ENCODE measurements around the gene SLC9A4.

SLC9A4 gene

GRCh38 chr2:102504833-102505232, 31.8 kb downstream of the SLC9A4 start:
- no peak for DNase-seq

GRCh38 chr2:102505290-102505689, 32.3 kb downstream of the SLC9A4 start:
- no peak for DNase-seq

DNA sequence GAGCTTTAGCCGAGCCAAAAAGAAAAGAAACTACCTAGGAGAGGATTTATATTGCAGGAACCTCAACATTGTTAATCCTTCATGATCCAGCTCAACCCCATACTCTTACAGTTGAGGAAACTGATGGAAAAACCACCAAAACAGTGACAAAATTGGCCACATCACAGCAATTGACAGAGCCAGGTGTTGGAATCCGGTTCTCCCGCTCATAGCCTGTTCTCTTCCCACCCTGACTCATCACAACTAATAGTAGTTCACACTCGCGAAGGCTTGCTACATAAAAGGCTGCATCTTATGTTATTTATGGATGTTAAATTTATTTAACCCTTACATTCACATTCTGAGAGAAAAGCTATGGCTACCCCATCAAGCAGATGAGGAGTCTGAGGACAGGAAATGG, 33.7 kb downstream of the SLC9A4 start:
- no peak for DNase-seq

DNA sequence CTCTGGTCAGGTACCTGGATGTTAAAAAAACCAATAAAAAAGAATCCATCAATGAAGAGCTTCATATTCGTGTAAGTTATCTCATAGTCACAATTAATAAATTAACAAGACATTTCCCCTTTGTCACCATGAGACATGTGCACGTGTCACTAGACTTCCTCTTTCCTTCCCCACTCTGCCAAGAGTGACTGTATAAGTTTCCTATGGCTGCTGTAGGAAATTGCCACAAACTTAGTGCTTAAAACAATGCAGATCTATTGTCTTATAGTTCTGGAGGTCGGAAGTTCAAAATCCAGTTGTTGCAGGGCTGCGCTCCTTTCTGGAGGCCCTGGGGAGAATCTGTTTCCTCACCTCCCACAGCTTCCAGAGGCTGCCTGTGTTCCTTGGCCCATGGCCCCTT, 35.8 kb downstream of the SLC9A4 start:
- DNase-seq, result no peak

- DNase-seq, result no peak
Measured at GRCh38 chr2:102509749-102510148, 36.7 kb downstream of the SLC9A4 start.

GRCh38 chr2:102510791-102511575, 38.0 kb downstream of the SLC9A4 start:
- no peak for DNase-seq

DNA sequence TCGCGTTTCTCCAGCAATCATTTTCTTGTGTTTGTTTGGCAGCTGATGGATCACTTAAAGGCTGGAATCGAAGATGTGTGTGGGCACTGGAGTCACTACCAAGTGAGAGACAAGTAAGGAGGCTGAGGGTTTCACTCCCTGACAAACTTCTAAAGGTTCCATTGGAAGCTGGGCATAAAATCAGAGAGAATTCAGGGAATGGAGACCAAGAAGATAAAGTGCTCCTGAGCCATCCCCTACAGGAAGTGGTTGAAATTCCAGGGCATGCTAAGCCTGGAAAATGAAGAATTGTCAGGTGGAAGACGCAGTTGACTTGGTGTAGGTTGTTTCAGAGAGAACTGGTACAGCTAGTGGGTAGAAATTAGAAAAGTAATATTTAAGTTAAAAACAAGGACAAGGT, 39.1 kb downstream of the SLC9A4 start:
- DNase-seq, result no peak

GRCh38 chr2:102513355-102513939, 40.4 kb downstream of the SLC9A4 start:
- DNase-seq, result no peak

DNA sequence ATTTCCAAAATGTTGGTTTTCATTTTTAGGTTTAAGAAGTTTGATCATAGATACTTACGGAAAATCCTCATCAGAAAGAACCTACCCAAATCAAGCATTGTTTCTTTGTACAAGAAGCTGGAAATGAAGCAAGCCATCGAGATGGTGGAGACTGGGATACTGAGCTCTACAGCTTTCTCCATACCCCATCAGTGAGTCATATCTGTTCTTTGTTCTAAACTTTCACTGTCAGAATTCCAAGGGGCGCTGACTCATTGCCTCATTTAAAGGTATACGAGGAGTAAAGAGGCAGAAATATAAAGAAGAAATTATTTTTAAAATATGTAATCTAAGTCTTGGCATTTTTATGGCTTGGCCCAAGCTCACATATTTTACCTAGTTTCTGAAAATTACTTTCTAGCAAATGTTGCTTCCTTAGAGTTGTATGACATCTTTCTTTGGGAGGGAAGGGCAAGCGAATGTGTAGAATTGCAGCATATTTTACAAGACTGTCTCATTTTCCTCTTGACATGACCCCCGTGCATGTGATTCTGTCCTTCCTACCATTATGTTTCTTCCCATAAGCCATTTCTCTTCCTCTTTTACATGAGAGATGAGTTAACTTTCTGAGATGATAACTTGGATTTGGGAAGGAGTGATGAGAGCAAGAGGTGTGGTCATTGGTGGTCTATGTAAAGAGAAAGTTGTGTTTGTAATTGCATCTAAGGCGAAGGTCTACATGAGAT, 41.2 kb downstream of the SLC9A4 start:
- no peak for DNase-seq

GRCh38 chr2:102515851-102516250, 42.8 kb downstream of the SLC9A4 start:
- DNase-seq, result no peak

GRCh38 chr2:102518170-102518569, 45.1 kb downstream of the SLC9A4 start:
- no peak for DNase-seq

GRCh38 chr2:102520009-102520408, 47.0 kb downstream of the SLC9A4 start:
- DNase-seq, result no peak

DNA sequence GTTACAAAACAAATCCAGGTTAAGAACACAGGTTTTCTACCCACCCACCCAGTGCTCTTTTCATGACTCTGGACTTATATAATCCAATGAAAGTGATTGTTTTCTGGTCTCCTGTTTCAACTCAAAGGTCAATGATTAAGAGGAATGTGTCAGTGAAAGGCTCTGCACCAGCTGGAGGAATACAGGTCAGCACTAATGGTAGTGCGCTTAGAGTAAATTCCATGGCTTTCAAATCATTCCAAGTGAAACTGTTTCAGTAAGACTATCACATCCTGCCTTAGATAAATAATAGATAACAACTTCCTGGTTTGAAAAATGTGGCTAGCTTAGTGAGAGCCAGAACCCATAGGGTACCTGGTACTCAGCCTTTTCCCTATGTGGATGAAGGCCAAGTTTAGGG, 47.8 kb downstream of the SLC9A4 start:
- DNase-seq, result no peak

- DNase-seq, result no peak
Measured at GRCh38 chr2:102522162-102522561, 49.1 kb downstream of the SLC9A4 start.

DNA sequence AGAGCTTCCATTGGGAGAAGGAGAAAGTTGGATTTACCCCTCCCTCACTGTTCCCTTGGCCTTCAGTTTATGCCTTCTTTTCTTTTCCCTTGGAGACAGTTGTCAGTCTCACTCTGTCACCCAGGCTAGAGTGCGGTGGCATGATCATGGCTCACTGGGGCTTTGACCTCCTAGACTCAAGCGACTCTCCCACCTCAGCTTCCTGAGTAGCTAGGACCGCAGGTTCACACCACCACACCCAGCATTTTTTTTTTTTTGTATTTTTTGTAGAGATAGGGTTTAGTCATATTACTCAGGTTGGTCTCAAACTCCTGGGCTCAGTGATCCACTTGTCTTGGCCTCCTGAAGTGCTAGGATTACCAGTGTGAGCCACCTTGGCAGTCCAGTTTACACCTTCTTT, 49.9 kb downstream of the SLC9A4 start:
- DNase-seq, result no peak

- DNase-seq, result no peak
Measured at GRCh38 chr2:102523651-102524050, 50.6 kb downstream of the SLC9A4 start.

- DNase-seq, result no peak
Measured at GRCh38 chr2:102527086-102527485, 54.1 kb downstream of the SLC9A4 start.

DNA sequence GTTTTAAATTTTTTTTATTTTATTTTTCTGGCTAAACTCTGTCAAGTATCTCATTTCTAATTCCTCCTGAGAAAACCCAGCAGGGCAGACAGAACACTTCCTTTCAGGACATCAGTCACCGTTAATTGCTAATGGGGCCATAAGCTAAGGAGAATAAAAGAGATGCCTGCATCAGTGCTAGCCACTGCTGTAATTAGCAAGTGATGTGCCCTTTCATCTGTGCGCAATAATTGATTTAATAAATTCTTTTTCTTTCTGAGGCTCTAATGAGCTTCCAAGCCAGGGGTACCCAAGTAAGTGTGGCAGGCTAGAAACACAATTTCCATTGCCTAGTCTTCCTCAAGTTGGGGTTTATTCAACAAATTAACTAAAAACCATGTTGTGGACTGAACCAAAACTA, 65.5 kb downstream of the SLC9A4 start:
- no peak for DNase-seq

- no peak for DNase-seq
Measured at GRCh38 chr2:102540882-102541281, 67.9 kb downstream of the SLC9A4 start.

GRCh38 chr2:102544182-102544581, 71.2 kb downstream of the SLC9A4 start:
- no peak for DNase-seq

GRCh38 chr2:102547462-102547861, 74.4 kb downstream of the SLC9A4 start:
- no peak for DNase-seq

DNA sequence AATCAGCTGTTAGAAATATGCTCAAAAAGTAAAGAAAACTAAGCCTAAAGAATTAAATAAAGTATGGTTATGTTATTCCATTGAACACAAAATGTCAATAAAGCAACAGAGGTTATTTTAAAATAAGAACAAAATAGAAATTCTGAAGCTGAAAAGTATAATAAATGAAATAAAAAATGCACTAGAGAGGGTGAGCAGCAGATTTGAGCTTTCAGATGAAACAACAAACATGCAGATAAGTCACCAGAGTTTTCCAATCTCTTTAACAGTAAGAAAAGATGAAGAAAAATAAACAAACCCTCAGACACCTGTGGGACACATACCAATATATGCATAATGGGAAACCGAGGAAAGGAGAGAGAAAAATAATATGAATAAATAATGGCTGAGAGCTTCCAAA, 76.0 kb downstream of the SLC9A4 start:
- no peak for DNase-seq

GRCh38 chr2:102550151-102550550, 77.1 kb downstream of the SLC9A4 start:
- no peak for DNase-seq
